Hepatocyte (in vitro differentiated cells): ENCODE results near the gene LSM14A. TPM values are rescaled to one million over a fixed set of nuclear protein-coding genes. Genes with fewer than 3 reads are reported as not detected.
"Not testable (repeated sequence)": the region's sequence is repeated elsewhere in the genome, so short reads cannot be mapped to it uniquely, and the experiment has no call there.

Experiments used
- DNase-seq: peaks from one replicate; pipeline ENCODE4 v3.0.0-alpha.2; 2016; ENCODE audit warnings: low spot score
- H2AFZ ChIP-seq: fragments of 200-600 bp; sonication (generic); 2 replicates; pipeline ENCODE4 v1.6.0; 2016; ENCODE audit warnings: antibody characterized with exemption, mild to moderate bottlenecking
- H3K27ac ChIP-seq: fragments of 200-600 bp; sonication (generic); 2 replicates; pipeline ENCODE4 v1.5.1; 2016; ENCODE audit warnings: mild to moderate bottlenecking
- H3K27me3 ChIP-seq: fragments of 200-600 bp; sonication (generic); 2 replicates; pipeline ENCODE4 v1.6.1; 2016
- H3K36me3 ChIP-seq: fragments of 200-600 bp; sonication (generic); replicated peaks from 2 replicates; pipeline ENCODE4 v1.5.1; 2016; ENCODE audit warnings: low read depth; ENCODE audit not compliant: insufficient read depth
- H3K4me1 ChIP-seq: fragments of 200-600 bp; sonication (generic); 2 replicates; pipeline ENCODE4 v1.5.1; 2016; ENCODE audit warnings: mild to moderate bottlenecking, moderate library complexity; ENCODE audit not compliant: insufficient read depth
- H3K4me2 ChIP-seq: fragments of 200-600 bp; sonication (generic); 2 replicates; pipeline ENCODE4 v1.6.0; 2016
- H3K4me3 ChIP-seq: fragments of 200-600 bp; sonication (generic); 2 replicates; pipeline ENCODE4 v1.5.1; 2016; ENCODE audit warnings: mild to moderate bottlenecking
- H3K79me2 ChIP-seq: fragments of 200-600 bp; sonication (generic); 2 replicates; pipeline ENCODE4 v1.6.0; 2017; ENCODE audit warnings: mild to moderate bottlenecking
- H3K9me2 ChIP-seq: fragments of 200-600 bp; sonication (generic); replicated peaks from 2 replicates; pipeline ENCODE4 v1.6.0; 2017; ENCODE audit warnings: mild to moderate bottlenecking; ENCODE audit not compliant: insufficient read depth
- H3K9me3 ChIP-seq: fragments of 200-600 bp; sonication (generic); 2 replicates; pipeline ENCODE4 v1.5.1; 2016; ENCODE audit warnings: low read depth, mild to moderate bottlenecking
- H4K20me1 ChIP-seq: fragments of 200-600 bp; sonication (generic); 2 replicates; pipeline ENCODE4 v1.6.0; 2016; ENCODE audit warnings: mild to moderate bottlenecking; ENCODE audit not compliant: insufficient read depth, poor library complexity, severe bottlenecking
- CTCF ChIP-seq: fragments of 200-600 bp; sonication (generic); IDR thresholded peaks from 2 replicates; pipeline ENCODE4 v1.5.1; 2016; ENCODE audit warnings: antibody characterized with exemption, mild to moderate bottlenecking; ENCODE audit not compliant: poor library complexity
- EZH2 ChIP-seq: fragments of 200-600 bp; sonication (generic); IDR thresholded peaks from 2 replicates; pipeline ENCODE4 v1.6.1; 2016; ENCODE audit warnings: antibody characterized with exemption, mild to moderate bottlenecking, borderline replicate concordance
- EZH2phosphoT487 ChIP-seq: fragments of 200-600 bp; sonication (generic); IDR thresholded peaks from one replicate; pipeline ENCODE4 v1.6.1; 2018; ENCODE audit warnings: antibody characterized with exemption, mild to moderate bottlenecking, low read depth, moderate library complexity; ENCODE audit not compliant: unreplicated experiment, severe bottlenecking
- WGBS: methylation state at CpG from one replicate; pipeline ENCODE4 v1.1.6; 2016; ENCODE audit warnings: low lambda C conversion rate; ENCODE audit errors: missing lambda C conversion rate; 5-methylcytosine and 5-hydroxymethylcytosine counted together
- polyA plus RNA-seq: library from polyadenylated mRNA; unstranded; fragments of >200 nt; fragmentation: Nextera tagmentation; extraction: Ambion mirVana; gene quantifications from 2 replicates; pipeline ENCODE4 v1.2.1, GENCODE V29; 2016
- total RNA-seq: library from RNA; depleted of rRNA; stranded (reverse); fragments of >200 nt; gene quantifications from 2 replicates; pipeline ENCODE4 v1.2.3, GENCODE V29; 2014

The LSM14A gene
- total and polyA plus RNA-seq, 2 experiments from 2014 or later = 64.7 to 96.5 TPM

DNA sequence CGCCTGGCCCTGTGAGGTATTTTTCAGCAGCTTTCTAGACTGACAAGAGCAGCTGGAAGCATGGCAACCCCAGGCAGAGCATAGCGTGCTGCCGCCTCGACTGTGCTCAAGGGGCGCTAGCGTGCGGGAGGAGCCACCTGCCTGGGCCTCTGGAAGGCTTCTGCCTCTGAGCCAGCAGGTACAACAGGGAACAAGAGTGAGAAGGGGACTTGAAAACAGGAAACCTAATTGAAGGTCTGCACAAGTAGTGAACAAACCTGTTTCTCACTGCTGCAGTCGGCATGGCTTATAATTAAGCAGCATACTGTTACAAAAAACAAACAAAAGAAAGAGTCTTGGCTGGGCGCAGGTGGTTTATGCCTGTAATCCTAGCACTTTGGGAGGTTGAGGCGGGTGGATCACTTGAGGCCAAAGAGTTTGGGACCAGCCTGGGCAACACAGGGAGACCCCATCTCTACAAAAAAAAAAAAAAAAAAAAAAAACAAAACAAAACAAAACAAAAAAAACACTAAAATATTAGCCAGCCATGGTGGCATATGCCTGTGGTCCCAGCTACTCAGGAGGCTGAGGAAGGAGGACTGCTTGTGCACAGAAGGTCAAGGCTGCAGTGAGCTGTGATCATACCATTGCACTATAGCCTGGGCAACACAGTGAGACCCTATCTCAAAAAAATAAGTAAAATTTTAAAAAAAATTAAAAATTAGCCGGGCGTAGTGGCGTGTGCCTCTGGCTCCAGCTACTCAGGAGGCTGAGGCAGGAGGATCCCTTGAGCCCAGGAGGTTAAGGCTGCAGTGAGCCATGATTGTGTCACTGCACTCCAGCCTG, 69.4 kb downstream of the LSM14A start:
- TF ChIP-seq CTCF = peak; percentile 49
- no peak for TF ChIP-seq EZH2phosphoT487
- Histone ChIP-seq H4K20me1 (no peaks in the 10 kb centered on the region), H3K27me3 (no peaks in the 10 kb centered on the region), H3K4me2 (no peak overlapping the region), H3K4me3 (no peak overlapping the region), H3K4me1 (no peaks in the 10 kb centered on the region), H3K36me3 (no peaks in the 10 kb centered on the region), H3K9me2 (no peaks in the 10 kb centered on the region), H2AFZ (no peak overlapping the region), H3K79me2 (no peaks in the 10 kb centered on the region), H3K27ac (no peak overlapping the region), H3K9me3 (no peaks in the 10 kb centered on the region)
- peak; percentile 78 for DNase-seq
- WGBS = 52% methylated on average over 13 of the region's 13 CpGs

- H2AFZ ChIP-seq, H3K4me2 ChIP-seq: not testable (repeated sequence)
Measured at GRCh38 chr19:34243138-34243875, 71.0 kb downstream of the LSM14A start.

DNA sequence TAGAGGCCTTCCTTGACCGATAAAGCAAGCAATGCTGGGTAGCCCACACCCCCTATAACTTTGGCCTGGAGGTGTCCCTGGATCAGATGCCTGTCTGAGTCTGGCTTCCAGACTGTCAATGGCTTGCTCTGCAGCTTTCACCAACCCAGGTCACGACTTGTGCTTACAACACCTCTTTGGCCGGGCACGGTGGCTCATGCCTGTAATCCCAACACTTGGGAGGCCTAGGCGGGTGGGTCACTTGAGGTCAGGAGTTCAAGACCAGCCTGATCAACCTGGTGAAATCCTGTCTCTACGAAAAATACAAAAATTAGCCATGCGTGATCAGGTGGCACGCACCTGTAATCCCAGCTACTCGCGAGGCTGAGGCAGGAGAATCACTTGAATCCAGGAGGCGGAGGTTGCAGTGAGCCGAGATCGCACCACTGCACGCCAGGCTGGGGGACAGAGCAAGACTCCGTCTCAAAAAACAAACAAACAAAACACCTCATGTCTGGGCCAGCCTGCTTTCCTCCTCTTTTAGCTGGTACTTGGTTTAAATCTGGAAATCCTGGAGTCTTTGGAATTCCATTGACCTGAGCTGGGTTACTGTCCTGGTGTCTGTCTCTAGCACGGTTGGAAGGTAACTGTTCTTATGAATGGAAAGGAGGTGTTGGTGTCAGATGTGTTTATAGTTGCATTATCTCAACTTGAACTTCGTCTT, 71.7 kb downstream of the LSM14A start:
- WGBS = 83% methylated on average over 17 of the region's 17 CpGs
- Histone ChIP-seq H3K4me1 (no peaks in the 10 kb centered on the region), H4K20me1 (no peaks in the 10 kb centered on the region), H3K4me2 (no peak overlapping the region), H2AFZ (no peak overlapping the region), H3K9me2 (no peaks in the 10 kb centered on the region), H3K4me3 (no peak overlapping the region), H3K79me2 (no peaks in the 10 kb centered on the region), H3K9me3 (no peaks in the 10 kb centered on the region), H3K36me3 (no peaks in the 10 kb centered on the region), H3K27ac (no peak overlapping the region), H3K27me3 (no peaks in the 10 kb centered on the region)
- no peak for TF ChIP-seq CTCF
- TF ChIP-seq EZH2phosphoT487 = no peak
- TF ChIP-seq EZH2 = no peak
- no peak for DNase-seq

More at GRCh38 chr19:34243138-34243875, 71.0 kb downstream of the LSM14A start:
- H3K79me2 ChIP-seq, H3K27ac ChIP-seq, H3K4me1 ChIP-seq, H3K27me3 ChIP-seq, H3K36me3 ChIP-seq, H3K9me2 ChIP-seq, H3K4me3 ChIP-seq, H4K20me1 ChIP-seq, H3K9me3 ChIP-seq, DNase-seq: not testable (repeated sequence)
- 95% methylated on average over 10 of the region's 10 CpGs for WGBS
